ENCODE measurements around the gene XRN2. TPM values are rescaled to one million over a fixed set of nuclear protein-coding genes. Genes with fewer than 3 reads are reported as not detected.

The XRN2 gene
- total RNA-seq, 1 donor from 2014 or later: 76.4 TPM

DNA sequence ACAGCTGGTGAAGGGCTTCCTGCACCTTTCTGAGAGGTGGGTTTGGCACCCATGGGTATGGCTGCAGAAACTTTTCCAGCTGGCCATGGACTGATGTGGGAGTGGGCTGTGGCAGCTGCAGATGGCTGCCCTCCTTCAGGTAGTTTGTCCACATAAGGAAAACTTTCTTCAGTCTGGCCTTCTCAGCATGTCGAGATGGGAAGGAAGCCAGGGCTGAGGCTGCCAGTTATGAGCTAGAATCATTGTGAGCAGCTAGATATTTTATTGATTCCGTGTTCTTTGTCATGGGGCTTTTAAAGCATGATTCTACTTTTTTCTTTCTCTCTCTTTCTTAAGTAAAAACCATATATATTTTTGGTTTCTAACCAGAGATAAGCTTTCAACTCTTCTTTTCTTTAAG lies 77.6 kb downstream of the XRN2 start:
- peaks cover 13% of the 10 kb centered on the region for H3K36me3 Mint-ChIP-seq (ENCODE audit: low read depth, unreplicated experiment)
- H3K4me3 Mint-ChIP-seq (ENCODE audit: unreplicated experiment): no peak overlapping the region
- TF ChIP-seq, protein P1, sequence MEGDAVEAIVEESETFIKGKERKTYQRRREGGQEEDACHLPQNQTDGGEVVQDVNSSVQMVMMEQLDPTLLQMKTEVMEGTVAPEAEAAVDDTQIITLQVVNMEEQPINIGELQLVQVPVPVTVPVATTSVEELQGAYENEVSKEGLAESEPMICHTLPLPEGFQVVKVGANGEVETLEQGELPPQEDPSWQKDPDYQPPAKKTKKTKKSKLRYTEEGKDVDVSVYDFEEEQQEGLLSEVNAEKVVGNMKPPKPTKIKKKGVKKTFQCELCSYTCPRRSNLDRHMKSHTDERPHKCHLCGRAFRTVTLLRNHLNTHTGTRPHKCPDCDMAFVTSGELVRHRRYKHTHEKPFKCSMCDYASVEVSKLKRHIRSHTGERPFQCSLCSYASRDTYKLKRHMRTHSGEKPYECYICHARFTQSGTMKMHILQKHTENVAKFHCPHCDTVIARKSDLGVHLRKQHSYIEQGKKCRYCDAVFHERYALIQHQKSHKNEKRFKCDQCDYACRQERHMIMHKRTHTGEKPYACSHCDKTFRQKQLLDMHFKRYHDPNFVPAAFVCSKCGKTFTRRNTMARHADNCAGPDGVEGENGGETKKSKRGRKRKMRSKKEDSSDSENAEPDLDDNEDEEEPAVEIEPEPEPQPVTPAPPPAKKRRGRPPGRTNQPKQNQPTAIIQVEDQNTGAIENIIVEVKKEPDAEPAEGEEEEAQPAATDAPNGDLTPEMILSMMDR (IDR thresholded peaks at IDR 0.05; ENCODE audit: unreplicated experiment): no peak
- no peak overlapping the region for H3K27ac Mint-ChIP-seq (ENCODE audit: unreplicated experiment)
- no peak for DNase-seq (ENCODE audit: low spot score)
- no peaks in the 10 kb centered on the region for H3K27me3 Mint-ChIP-seq (ENCODE audit: unreplicated experiment)
- H3K4me1 Mint-ChIP-seq (ENCODE audit: unreplicated experiment): no peaks in the 10 kb centered on the region
- no peaks in the 10 kb centered on the region for H3K9me3 Mint-ChIP-seq (ENCODE audit: unreplicated experiment)

DNA sequence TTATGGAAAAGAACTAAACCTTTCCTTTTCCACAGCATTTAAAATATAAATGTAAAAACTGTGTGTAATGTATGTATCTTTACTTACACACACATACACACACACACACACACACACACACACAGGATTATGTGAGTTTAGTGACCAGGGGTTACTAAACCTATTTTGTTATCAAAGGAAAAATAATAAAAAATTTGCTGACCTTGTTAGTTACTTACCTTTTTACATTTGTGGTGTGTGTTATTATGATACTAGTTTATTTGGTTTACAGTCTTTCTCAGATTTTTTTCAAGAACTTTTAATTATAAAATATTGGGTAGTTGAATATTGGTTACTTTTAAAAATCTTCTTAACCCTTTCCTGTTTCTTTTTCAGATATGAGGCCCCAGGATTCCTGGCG lies 78.5 kb downstream of the XRN2 start:
- H3K9me3 Mint-ChIP-seq (ENCODE audit: unreplicated experiment): no peaks in the 10 kb centered on the region
- no peak for DNase-seq (ENCODE audit: low spot score)
- no peaks in the 10 kb centered on the region for H3K27me3 Mint-ChIP-seq (ENCODE audit: unreplicated experiment)
- H3K4me1 Mint-ChIP-seq (ENCODE audit: unreplicated experiment): no peaks in the 10 kb centered on the region
- TF ChIP-seq, protein P1 (IDR thresholded peaks at IDR 0.05; ENCODE audit: unreplicated experiment): no peak
- H3K36me3 Mint-ChIP-seq (ENCODE audit: low read depth, unreplicated experiment): peaks cover 13% of the 10 kb centered on the region
- H3K4me3 Mint-ChIP-seq (ENCODE audit: unreplicated experiment): no peak overlapping the region
- no peak overlapping the region for H3K27ac Mint-ChIP-seq (ENCODE audit: unreplicated experiment)

DNA sequence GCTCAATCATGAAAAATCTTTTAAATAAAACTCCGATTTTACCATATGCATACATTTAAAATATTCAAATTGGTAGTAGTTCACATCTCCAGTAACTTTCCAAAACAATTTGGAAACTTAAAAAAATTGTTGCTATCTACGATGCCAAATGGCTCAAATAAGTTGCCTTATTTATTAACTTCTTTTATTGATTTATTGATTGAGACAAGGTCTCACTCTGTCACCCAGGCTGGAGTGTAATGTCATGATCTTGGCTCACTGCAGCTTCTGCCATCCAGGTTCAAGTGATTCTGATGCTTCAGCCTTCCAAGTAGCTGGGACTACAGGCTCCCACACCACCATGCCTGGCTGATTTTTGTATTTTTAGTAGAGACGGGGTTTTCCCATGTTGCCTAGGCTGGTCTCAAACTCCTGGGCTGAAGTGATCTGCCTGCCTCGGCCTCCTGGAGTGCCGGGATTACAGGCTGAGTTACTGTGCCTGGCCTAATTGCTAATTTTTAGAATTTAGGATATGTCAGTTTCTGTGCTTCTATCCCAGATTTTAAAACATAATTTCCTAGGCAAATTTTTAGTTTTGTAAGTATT lies 81.3 kb downstream of the XRN2 start:
- Mint-ChIP-seq H3K27ac (ENCODE audit: unreplicated experiment) (no peak overlapping the region), H3K27me3 (ENCODE audit: unreplicated experiment) (no peaks in the 10 kb centered on the region), H3K4me1 (ENCODE audit: unreplicated experiment) (peaks cover 4% of the 10 kb centered on the region), H3K4me3 (ENCODE audit: unreplicated experiment) (no peak overlapping the region), H3K9me3 (ENCODE audit: unreplicated experiment) (no peaks in the 10 kb centered on the region), H3K36me3 (ENCODE audit: low read depth, unreplicated experiment) (peaks cover 8% of the 10 kb centered on the region)
- TF ChIP-seq, protein P1 (IDR thresholded peaks at IDR 0.05; ENCODE audit: unreplicated experiment): no peak
- no peak for DNase-seq (ENCODE audit: low spot score)

DNA sequence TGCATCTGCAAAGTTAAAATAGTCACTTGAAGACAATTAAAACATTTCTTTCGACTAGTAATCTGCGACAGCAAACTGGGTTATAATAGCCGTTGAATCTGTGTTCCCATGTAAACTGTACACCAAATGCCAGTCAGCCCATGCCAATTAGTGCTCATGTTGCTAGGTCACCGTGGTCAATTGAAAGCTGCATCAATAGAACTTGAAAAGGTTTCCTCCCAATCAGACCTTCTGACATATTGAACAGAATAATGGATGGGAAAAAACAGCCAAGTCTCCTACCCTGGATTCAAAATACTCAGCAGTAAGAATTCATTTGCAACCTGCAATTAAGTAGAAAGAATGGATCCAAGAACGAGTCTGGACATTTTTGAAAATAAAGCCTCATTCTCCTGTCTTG lies 83.0 kb downstream of the XRN2 start:
- H3K9me3 Mint-ChIP-seq (ENCODE audit: unreplicated experiment): no peaks in the 10 kb centered on the region
- peaks cover 8% of the 10 kb centered on the region for H3K27me3 Mint-ChIP-seq (ENCODE audit: unreplicated experiment)
- H3K4me1 Mint-ChIP-seq (ENCODE audit: unreplicated experiment): peaks cover 6% of the 10 kb centered on the region
- no peak overlapping the region for H3K4me3 Mint-ChIP-seq (ENCODE audit: unreplicated experiment)
- no peak overlapping the region for H3K27ac Mint-ChIP-seq (ENCODE audit: unreplicated experiment)
- TF ChIP-seq, protein P1 (IDR thresholded peaks at IDR 0.05; ENCODE audit: unreplicated experiment): no peak
- H3K36me3 Mint-ChIP-seq (ENCODE audit: low read depth, unreplicated experiment): peaks cover 8% of the 10 kb centered on the region
- no peak for DNase-seq (ENCODE audit: low spot score)

DNA sequence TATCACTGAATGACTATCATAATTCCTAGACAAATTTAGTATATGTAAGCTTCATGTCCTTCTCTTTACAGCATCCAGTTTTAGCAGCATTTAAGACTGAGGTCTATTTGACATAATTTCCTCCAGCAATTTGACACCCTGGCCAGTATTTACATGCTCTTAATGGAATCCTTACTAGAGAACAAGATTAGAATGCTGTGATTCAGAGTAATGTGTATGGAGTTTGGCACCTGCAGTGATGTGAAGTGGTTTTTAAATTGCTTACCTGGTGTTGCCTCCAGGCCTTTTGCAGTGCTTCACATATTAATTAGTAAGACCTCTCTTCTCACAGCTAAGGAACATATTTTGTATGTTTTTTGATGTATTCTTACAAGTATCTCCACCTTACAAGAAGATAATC lies 84.4 kb downstream of the XRN2 start:
- peaks cover 13% of the 10 kb centered on the region for H3K27me3 Mint-ChIP-seq (ENCODE audit: unreplicated experiment)
- no peaks in the 10 kb centered on the region for H3K9me3 Mint-ChIP-seq (ENCODE audit: unreplicated experiment)
- no peak overlapping the region for H3K4me3 Mint-ChIP-seq (ENCODE audit: unreplicated experiment)
- TF ChIP-seq, protein P1 (IDR thresholded peaks at IDR 0.05; ENCODE audit: unreplicated experiment): no peak
- peaks cover 12% of the 10 kb centered on the region for H3K4me1 Mint-ChIP-seq (ENCODE audit: unreplicated experiment)
- peaks cover 4% of the 10 kb centered on the region for H3K36me3 Mint-ChIP-seq (ENCODE audit: low read depth, unreplicated experiment)
- no peak for DNase-seq (ENCODE audit: low spot score)
- no peak overlapping the region for H3K27ac Mint-ChIP-seq (ENCODE audit: unreplicated experiment)
